Large intestine (tissue), 3 donors: Measurements from ENCODE around the gene SPNS3. TPM values are rescaled to one million over a fixed set of nuclear protein-coding genes. Genes with fewer than 3 reads are reported as not detected.

Experiments used
- DNase-seq, 2 donors: peaks; one replicate each; pipeline versions ENCODE4 v3.0.0 to v3.0.0-alpha.2; 2013
- H3K27ac ChIP-seq: one replicate; pipeline ENCODE4 v1.5.1; 2013; ENCODE audit warnings: low read length
- H3K27me3 ChIP-seq: 2 replicates; pipeline ENCODE4 v1.6.1; 2013; ENCODE audit warnings: low read length; ENCODE audit not compliant: control insufficient read depth, insufficient read depth
- H3K36me3 ChIP-seq: 2 replicates; pipeline ENCODE4 v1.6.1; 2013; ENCODE audit warnings: low read length; ENCODE audit not compliant: control insufficient read depth, insufficient read depth
- H3K4me1 ChIP-seq: one replicate; pipeline ENCODE4 v1.6.1; 2013; ENCODE audit warnings: low read length; ENCODE audit not compliant: control insufficient read depth, insufficient read depth
- H3K4me3 ChIP-seq: one replicate; pipeline ENCODE4 v1.5.1; 2013; ENCODE audit warnings: low read length
- H3K9me3 ChIP-seq: one replicate; pipeline ENCODE4 v1.6.1; 2013; ENCODE audit warnings: mild to moderate bottlenecking, low read depth, low read length, moderate library complexity; ENCODE audit not compliant: control insufficient read depth
- WGBS: methylation state at CpG from one replicate; pipeline ENCODE4 v1.1.5; 2013; ENCODE audit warnings: low lambda C conversion rate; ENCODE audit not compliant: insufficient coverage; 5-methylcytosine and 5-hydroxymethylcytosine counted together
- polyA plus RNA-seq: library from polyadenylated mRNA; unstranded; fragments of 120-200 nt; gene quantifications from one replicate; pipeline ENCODE4 v1.2.1, GENCODE V29; 2013

The SPNS3 gene
- polyA plus RNA-seq, 1 donor, result 9.2 TPM

DNA sequence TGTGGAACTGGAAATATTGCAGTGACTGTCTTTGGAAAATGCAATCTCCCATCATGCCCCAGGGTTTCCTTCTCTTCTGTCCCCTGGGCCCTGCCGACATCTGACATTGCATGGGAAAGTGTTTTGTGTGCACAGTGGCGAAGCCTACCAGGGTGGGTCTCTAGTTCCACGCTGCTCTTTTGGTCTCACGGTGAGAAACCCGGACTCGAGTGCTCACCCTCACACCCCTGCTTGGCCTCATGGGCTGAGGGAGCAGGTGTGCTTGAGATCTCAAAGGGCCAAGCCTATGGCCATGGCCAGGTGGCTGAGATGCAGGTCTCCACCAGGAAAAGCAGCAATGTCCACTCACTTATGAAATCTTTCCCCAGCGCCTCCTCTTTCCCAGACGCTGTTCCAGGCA lies 32.0 kb downstream of the SPNS3 start:
- H3K27me3 ChIP-seq, result no peaks in the 10 kb centered on the region
- H3K4me1 ChIP-seq, result no peaks in the 10 kb centered on the region
- no peaks in the 10 kb centered on the region for H3K36me3 ChIP-seq
- no peak overlapping the region for H3K4me3 ChIP-seq
- no peaks in the 10 kb centered on the region for H3K9me3 ChIP-seq
- no peak for DNase-seq
- WGBS, result no CpG with 5 or more reads among the region's 8 CpGs
- H3K27ac ChIP-seq, result no peak overlapping the region

DNA sequence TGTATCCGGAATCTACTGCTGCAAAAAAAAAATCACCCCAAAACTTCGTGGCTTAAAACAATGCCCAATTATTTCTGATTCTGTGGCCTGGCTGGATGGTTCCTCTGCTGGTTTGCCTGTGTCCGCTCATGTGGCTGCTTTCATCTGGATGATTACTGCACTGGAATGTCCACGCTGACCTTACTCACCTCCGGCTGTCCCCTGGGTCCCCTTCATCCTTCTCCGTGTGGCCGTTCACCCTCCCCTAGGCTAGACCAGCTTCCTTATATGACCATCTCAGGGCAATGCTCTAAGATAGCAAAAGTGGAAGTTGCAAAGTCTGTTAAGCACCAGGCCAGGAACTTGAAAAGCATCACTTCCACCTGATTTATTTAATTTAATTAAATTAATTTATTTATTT lies 33.5 kb downstream of the SPNS3 start:
- WGBS, result no CpG with 5 or more reads among the region's 7 CpGs
- Histone ChIP-seq H3K27me3 (no peaks in the 10 kb centered on the region), H3K36me3 (no peaks in the 10 kb centered on the region), H3K4me3 (no peak overlapping the region), H3K9me3 (no peaks in the 10 kb centered on the region), H3K27ac (no peak overlapping the region), H3K4me1 (no peaks in the 10 kb centered on the region)
- no peak for DNase-seq

DNA sequence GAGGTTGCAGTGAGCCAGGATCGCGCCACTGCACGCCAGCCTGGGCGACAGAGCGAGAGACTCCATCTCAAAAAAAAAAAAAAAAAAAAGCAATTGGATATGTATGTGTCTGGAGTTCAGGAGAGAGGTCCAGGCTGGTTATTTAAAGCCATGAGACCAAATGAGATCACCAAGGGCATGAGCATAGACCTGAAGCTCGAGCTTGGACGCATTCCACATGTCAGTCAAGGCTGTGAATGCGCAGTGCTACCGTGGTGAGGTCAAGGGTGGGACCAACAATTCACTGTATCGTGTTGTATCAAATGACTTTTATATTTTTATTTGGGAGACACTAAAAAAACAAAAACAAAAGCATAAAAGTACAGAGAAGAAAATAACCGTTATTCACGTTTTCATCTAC lies 35.8 kb downstream of the SPNS3 start:
- no peak overlapping the region for H3K27ac ChIP-seq
- WGBS, result 100% methylated on average over 4 of the region's 12 CpGs

DNA sequence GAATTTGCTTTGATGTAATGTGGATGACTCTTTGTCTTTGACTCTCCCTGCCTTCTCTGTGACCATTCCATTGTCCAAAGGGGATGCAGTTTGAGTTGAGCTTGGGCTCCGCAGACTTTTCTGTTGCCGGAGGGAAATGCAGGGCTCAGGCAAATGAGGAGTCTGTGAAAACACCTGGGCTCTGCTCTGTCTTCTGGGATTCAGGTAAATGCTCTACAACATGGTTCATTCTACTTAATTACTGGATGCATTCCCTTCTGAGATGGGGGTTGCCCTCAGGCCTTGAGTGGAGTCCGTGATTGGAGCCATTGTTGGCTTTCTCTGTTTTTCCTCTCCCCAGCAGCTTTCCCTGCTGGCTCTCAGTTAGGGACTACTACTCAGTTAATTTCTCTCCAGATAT lies 38.5 kb downstream of the SPNS3 start:
- Histone ChIP-seq H3K27me3 (no peaks in the 10 kb centered on the region), H3K27ac (no peak overlapping the region), H3K9me3 (no peaks in the 10 kb centered on the region), H3K4me3 (no peak overlapping the region), H3K36me3 (no peaks in the 10 kb centered on the region), H3K4me1 (peaks cover 22% of the 10 kb centered on the region)
- WGBS, result 100% methylated on average over 1 of the region's 3 CpGs
- DNase-seq, result no peak

More for the DNA sequence above, 35.8 kb downstream of the SPNS3 start:
- H3K4me3 ChIP-seq, result no peak overlapping the region
- no peaks in the 10 kb centered on the region for H3K9me3 ChIP-seq
- no peaks in the 10 kb centered on the region for H3K4me1 ChIP-seq
- DNase-seq, result no peak
- H3K27me3 ChIP-seq, result no peaks in the 10 kb centered on the region
- no peaks in the 10 kb centered on the region for H3K36me3 ChIP-seq

DNA sequence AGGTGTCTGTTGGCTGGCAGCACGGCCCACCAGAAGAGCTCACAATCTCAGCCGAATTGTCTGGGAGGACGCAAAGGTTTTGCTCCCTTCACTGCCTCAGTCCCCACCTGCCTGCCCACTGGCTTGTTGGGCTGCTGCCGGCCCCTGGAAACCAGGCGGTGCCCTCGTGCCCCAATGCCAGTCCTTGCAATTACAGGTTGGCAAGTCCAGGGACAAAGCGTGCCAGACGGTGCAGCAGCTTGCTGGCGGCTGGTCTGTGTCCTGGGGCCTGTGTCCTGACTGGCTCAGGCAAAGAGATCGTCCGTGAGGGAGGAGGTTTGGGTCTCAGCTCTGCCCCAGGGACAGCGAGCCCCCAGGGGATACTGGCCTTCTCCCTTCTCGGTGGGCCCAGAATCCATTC lies 40.4 kb downstream of the SPNS3 start:
- H3K27me3 ChIP-seq, result no peaks in the 10 kb centered on the region
- DNase-seq, result no peak
- no peaks in the 10 kb centered on the region for H3K9me3 ChIP-seq
- H3K27ac ChIP-seq, result no peak overlapping the region
- peaks cover 39% of the 10 kb centered on the region for H3K4me1 ChIP-seq
- no peaks in the 10 kb centered on the region for H3K36me3 ChIP-seq
- H3K4me3 ChIP-seq, result no peak overlapping the region
- no CpG with 5 or more reads among the region's 13 CpGs for WGBS

DNA sequence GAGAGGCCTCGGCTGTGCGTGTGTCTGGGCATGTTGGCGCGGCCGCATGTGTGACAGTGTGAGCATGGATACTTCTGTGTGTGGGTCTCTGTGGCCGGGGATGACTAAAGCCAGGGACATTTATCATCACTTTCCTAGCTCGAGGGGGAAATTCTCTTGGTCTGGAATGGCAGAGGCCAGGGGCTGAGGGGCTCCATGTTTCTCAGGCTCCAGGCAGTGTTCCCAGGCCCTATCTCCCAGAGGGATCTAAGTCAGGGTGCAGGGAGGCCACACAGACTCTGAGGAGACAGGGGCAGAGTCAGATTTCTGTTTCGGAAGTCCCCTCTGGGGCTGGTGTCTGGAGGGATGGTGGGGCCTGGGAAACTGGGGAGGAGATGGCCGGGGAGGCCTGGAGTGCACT lies 41.3 kb downstream of the SPNS3 start:
- H3K4me1 ChIP-seq, result peaks cover 48% of the 10 kb centered on the region
- H3K27me3 ChIP-seq, result no peaks in the 10 kb centered on the region
- no peaks in the 10 kb centered on the region for H3K36me3 ChIP-seq
- H3K4me3 ChIP-seq, result no peak overlapping the region
- H3K27ac ChIP-seq, result no peak overlapping the region
- H3K9me3 ChIP-seq, result no peaks in the 10 kb centered on the region
- no CpG with 5 or more reads among the region's 9 CpGs for WGBS
- DNase-seq, result no peak

DNA sequence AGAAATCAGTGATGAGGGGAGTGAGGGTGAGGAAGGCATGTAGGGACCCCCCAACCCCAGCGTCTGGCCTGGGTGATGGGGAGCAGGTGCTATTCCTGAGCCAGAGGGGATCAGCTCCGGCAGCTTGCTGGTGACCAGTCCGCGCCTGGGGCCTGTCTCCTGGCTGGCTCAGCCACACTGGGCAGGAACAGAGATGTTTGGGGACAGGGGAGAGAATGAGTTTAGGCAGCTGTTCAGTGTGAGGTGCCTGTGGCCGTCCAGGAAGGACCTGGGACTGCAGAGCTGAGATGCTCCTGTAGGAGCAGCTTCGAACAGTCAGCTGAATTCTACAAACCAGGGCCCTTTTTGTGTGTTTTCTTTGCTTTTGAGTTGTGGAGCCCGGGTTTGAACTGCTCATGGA lies 41.7 kb downstream of the SPNS3 start:
- Histone ChIP-seq H3K36me3 (no peaks in the 10 kb centered on the region), H3K4me1 (peaks cover 53% of the 10 kb centered on the region), H3K27me3 (no peaks in the 10 kb centered on the region), H3K4me3 (no peak overlapping the region), H3K27ac (peak overlapping the region; percentile 98), H3K9me3 (no peaks in the 10 kb centered on the region)
- WGBS, result 40% methylated on average over 1 of the region's 7 CpGs
- DNase-seq, result no peak

DNA sequence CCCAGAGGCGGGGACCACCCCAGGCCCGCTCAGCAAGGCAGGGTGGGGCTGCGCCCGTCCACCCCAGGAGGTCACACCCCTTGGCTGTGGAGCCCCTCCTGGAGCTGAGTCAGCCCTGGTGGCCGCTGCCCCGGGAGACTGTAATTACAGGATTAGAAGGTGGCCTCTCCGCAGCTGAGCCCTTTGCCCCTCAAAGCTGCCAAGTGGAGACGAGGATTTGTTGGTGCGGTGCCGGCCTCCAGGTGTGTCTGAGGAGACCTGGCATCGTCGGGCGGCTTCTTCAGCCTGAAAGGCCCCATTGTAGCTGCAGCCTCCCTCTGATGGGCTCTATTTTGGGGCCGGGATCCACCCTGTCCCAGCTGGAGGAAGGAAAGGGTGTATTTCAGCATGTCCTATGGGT lies 42.3 kb downstream of the SPNS3 start:
- no CpG with 5 or more reads among the region's 14 CpGs for WGBS
- H3K27me3 ChIP-seq, result no peaks in the 10 kb centered on the region

DNA sequence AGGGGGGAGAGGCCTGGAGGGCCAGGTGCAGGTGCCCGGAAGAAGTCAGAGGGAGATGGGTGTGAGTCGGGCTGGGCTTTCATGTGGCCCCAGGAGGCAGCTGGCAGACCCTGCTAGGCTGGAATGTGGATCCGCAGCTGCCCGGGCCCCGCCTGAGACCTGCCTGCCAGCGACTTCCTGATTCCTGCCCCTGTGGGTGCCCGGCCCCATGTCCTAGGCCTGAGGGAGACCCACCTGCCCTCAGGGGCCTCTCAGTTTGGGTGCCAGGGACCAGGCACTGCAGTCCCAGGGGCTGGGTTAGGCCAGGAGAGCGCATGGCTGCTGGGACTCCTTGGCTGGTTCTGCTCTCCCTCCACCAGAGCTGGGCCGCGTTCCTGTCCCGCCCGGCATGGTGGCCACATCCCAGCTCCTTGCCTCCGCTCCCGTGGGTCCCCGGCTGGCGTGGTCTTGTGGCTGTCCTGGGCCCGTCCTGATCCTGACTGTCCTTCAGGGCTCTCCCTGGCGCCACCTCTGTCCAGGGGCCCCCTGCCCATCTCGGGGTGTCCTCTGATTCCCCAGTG lies 42.9 kb downstream of the SPNS3 start:
- Histone ChIP-seq H3K27me3 (no peaks in the 10 kb centered on the region), H3K27ac (peak overlapping the region; percentile 98), H3K36me3 (no peaks in the 10 kb centered on the region), H3K4me3 (no peak overlapping the region), H3K9me3 (no peaks in the 10 kb centered on the region), H3K4me1 (peaks cover 64% of the 10 kb centered on the region)
- DNase-seq, result peak in 1 of 2 donors; percentile 82
- WGBS, result no CpG with 5 or more reads among the region's 19 CpGs

More for the DNA sequence above, 42.3 kb downstream of the SPNS3 start:
- Histone ChIP-seq H3K4me3 (no peak overlapping the region), H3K27ac (peak overlapping the region; percentile 98), H3K9me3 (no peaks in the 10 kb centered on the region), H3K36me3 (no peaks in the 10 kb centered on the region), H3K4me1 (peaks cover 58% of the 10 kb centered on the region)
- DNase-seq, result peak; percentile 79 to 91

DNA sequence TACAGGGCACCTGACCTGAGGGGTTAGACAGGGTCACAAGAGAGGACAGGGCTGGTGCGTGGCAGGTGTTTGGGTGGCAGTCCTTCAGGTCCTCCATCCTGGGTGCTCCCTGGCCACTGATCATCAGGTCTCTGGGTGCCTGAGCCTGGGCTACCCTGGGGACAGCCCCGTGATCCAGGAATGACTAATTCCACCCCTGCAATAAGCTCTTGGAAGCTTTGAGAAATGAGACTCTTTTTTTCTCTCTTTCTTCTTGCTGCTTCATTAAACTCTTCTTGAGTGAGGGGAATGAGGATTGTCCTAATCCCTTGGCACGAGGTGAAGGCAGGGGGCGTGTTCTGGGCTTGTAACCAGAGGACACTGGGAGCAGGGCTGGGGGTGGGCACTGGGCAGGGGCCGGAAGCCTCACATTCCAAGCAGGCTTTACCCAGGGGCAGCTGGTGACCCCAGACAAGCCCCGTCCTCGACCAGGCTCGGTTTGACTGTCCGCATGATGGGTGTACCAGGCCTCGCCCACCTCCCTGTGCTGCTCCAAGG lies 43.6 kb downstream of the SPNS3 start:
- H3K27ac ChIP-seq, result peak overlapping the region; percentile 98
- H3K9me3 ChIP-seq, result no peaks in the 10 kb centered on the region
- H3K4me1 ChIP-seq, result peaks cover 71% of the 10 kb centered on the region
- no peak overlapping the region for H3K4me3 ChIP-seq
- WGBS, result no CpG with 5 or more reads among the region's 10 CpGs
- DNase-seq, result peak in 1 of 2 donors; percentile 56
- H3K36me3 ChIP-seq, result no peaks in the 10 kb centered on the region
- H3K27me3 ChIP-seq, result no peaks in the 10 kb centered on the region

DNA sequence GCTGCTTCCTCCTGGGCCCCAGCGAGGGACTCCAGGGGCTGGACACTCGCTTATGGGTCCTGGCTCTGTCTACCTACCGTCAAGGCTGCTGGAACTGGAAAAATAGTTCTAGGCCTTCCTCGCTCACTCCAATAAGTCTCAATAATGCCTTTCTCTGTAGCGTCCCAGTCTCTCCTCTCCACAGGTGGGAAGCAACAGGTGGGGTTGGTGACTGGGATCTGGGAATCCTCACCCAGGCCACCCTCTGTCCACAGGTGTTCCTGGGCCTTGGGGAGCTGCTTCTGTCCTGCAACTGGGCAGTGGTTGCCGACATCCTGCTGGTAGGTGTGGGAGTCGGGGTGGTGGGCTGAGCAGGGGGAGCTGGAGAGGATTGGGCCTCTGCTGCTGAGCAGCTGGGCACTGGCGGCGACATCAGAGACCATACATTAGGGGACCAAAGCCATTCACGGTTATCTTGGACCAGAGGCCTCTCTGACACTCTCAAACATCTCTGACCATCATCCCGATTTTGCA lies 44.6 kb downstream of the SPNS3 start:
- Histone ChIP-seq H3K4me3 (no peak overlapping the region), H3K27me3 (no peaks in the 10 kb centered on the region), H3K27ac (peak overlapping the region; percentile 98), H3K4me1 (peaks cover 82% of the 10 kb centered on the region), H3K9me3 (no peaks in the 10 kb centered on the region), H3K36me3 (no peaks in the 10 kb centered on the region)
- DNase-seq, result no peak
- WGBS, result no CpG with 5 or more reads among the region's 11 CpGs
